Calu3 (cell line): Measurements from ENCODE around the gene ACTN1. TPM values are rescaled to one million over a fixed set of nuclear protein-coding genes. Genes with fewer than 3 reads are reported as not detected.

Experiments used
- BruUV-seq: library from RNA; stranded (reverse); fragments of 400-500 nt; replicated peaks from 2 replicates; lab custom pipeline; 2021; lab: Mats Ljungman, UMichigan
- CTCF ChIA-PET: fragments of 300-600 bp; sonication (Branson Sonifier 250); formaldehyde crosslinking; loops from one replicate; lab custom pipeline; 2022; ENCODE audit warnings: antibody characterized with exemption; lab: Charles Lee
- DNase-seq: peaks from one replicate; pipeline ENCODE4 v3.0.0; 2022
- H3K27ac Mint-ChIP-seq: one replicate; pipeline ENCODE4 v1.8.0; 2022; ENCODE audit warnings: mixed read lengths; ENCODE audit not compliant: unreplicated experiment
- H3K27me3 Mint-ChIP-seq: one replicate; pipeline ENCODE4 v1.8.0; 2022; ENCODE audit warnings: mixed read lengths; ENCODE audit not compliant: unreplicated experiment
- H3K36me3 Mint-ChIP-seq: one replicate; pipeline ENCODE4 v1.8.0; 2022; ENCODE audit warnings: mild to moderate bottlenecking, moderate library complexity, mixed read lengths; ENCODE audit not compliant: insufficient read depth, unreplicated experiment
- H3K4me1 Mint-ChIP-seq: one replicate; pipeline ENCODE4 v1.8.0; 2022; ENCODE audit warnings: mild to moderate bottlenecking, low read depth, mixed read lengths; ENCODE audit not compliant: unreplicated experiment
- H3K4me3 Mint-ChIP-seq: one replicate; pipeline ENCODE4 v1.8.0; 2022; ENCODE audit warnings: mild to moderate bottlenecking, low read depth, moderate library complexity, mixed read lengths; ENCODE audit not compliant: unreplicated experiment
- H3K9me3 Mint-ChIP-seq: one replicate; pipeline ENCODE4 v1.8.0; 2022; ENCODE audit warnings: low read depth, mixed read lengths; ENCODE audit not compliant: unreplicated experiment
- CTCF ChIP-seq: fragments of 200-600 bp; IDR thresholded peaks from one replicate; pipeline ENCODE4 v1.8.0; 2022; ENCODE audit warnings: antibody characterized with exemption; ENCODE audit not compliant: unreplicated experiment
- intact Hi-C: fragments of 100-400 bp; cut with micrococcal nuclease; formaldehyde crosslinking; loops from one replicate; pipeline ENCODE4 v1.10.0; 2022; ENCODE audit not compliant: unreplicated experiment
- total RNA-seq: library from RNA; stranded (reverse); gene quantifications from 2 replicates; pipeline ENCODE4 v1.2.3, GENCODE V29; 2022

The ACTN1 gene
- total RNA-seq, 1 experiment from 2014 or later = 326 TPM

- CTCF ChIA-PET = interaction anchor here (0.6 kb wide), 1 partner anchor 11 kb away, joined by 4 read pairs; no protein-coding TSS in a partner anchor
- H3K4me3 Mint-ChIP-seq = no peak overlapping the region
- intact Hi-C loops = no loop called here
- H3K27me3 Mint-ChIP-seq = no peaks in the 10 kb centered on the region
- no TSS peak for BruUV-seq
- no peak for TF ChIP-seq CTCF
- peaks cover 60% of the 10 kb centered on the region for H3K36me3 Mint-ChIP-seq
- no peaks in the 10 kb centered on the region for H3K4me1 Mint-ChIP-seq
- DNase-seq = no peak
- H3K9me3 Mint-ChIP-seq = no peaks in the 10 kb centered on the region
- H3K27ac Mint-ChIP-seq = no peak overlapping the region
Measured at GRCh38 chr14:68894123-68894522, 85.0 kb downstream of the ACTN1 start.

- no peaks in the 10 kb centered on the region for H3K27me3 Mint-ChIP-seq
- CTCF ChIA-PET = no interaction called here
- intact Hi-C loops = no loop called here
- no peak for TF ChIP-seq CTCF
- H3K4me3 Mint-ChIP-seq = no peak overlapping the region
- no peaks in the 10 kb centered on the region for H3K4me1 Mint-ChIP-seq
- no TSS peak for BruUV-seq
- H3K36me3 Mint-ChIP-seq = peaks cover 61% of the 10 kb centered on the region
- DNase-seq = no peak
- no peaks in the 10 kb centered on the region for H3K9me3 Mint-ChIP-seq
- no peak overlapping the region for H3K27ac Mint-ChIP-seq
Measured at GRCh38 chr14:68893566-68893965, 85.5 kb downstream of the ACTN1 start.

DNA sequence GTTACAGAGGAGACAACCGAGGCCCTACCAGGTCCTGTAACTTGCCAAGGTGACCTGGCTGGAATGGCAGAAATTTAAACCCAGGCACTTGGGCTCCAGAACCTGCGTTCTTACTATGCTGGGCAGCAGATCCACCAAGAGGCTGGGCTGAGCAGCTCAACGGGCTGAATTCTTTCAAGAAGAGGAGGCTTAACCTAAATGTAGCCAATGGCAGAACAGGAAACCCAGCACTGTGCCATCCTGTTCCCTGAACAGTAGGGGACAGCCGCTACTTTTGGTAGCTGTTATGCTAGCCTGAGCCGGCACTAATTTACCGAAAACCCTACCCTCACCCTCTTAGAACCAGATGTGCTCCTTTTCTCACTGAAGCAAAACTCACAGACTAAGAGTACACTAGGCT lies 86.1 kb downstream of the ACTN1 start:
- no peaks in the 10 kb centered on the region for H3K27me3 Mint-ChIP-seq

GRCh38 chr14:68891851-68892660 lies 87.0 kb downstream of the ACTN1 start:
- Mint-ChIP-seq H3K27ac (no peak overlapping the region), H3K36me3 (peaks cover 63% of the 10 kb centered on the region), H3K27me3 (no peaks in the 10 kb centered on the region), H3K4me3 (no peak overlapping the region), H3K4me1 (no peaks in the 10 kb centered on the region), H3K9me3 (no peaks in the 10 kb centered on the region)
- intact Hi-C loops = no loop called here
- DNase-seq = no peak
- no TSS peak for BruUV-seq
- CTCF ChIA-PET = no interaction called here
- no peak for TF ChIP-seq CTCF

More for the DNA sequence above, 86.1 kb downstream of the ACTN1 start:
- CTCF ChIA-PET = no interaction called here
- H3K9me3 Mint-ChIP-seq = no peaks in the 10 kb centered on the region
- H3K27ac Mint-ChIP-seq = no peak overlapping the region
- no TSS peak for BruUV-seq
- no peak overlapping the region for H3K4me3 Mint-ChIP-seq
- TF ChIP-seq CTCF = no peak
- H3K4me1 Mint-ChIP-seq = no peaks in the 10 kb centered on the region
- DNase-seq = no peak
- H3K36me3 Mint-ChIP-seq = peaks cover 61% of the 10 kb centered on the region
- intact Hi-C loops = no loop called here
